Left ventricle myocardium inferior (tissue), 1 donor: Measurements from ENCODE around the gene LYPLA2. TPM values are rescaled to one million over a fixed set of nuclear protein-coding genes. Genes with fewer than 3 reads are reported as not detected.

Experiments used
- DNase-seq: peaks from one replicate; pipeline ENCODE4 v3.0.0-alpha.2; 2020
- H3K27ac ChIP-seq: fragments of 200-600 bp; replicated peaks from 2 replicates; pipeline ENCODE4 v1.8.0; 2021
- H3K27me3 ChIP-seq: fragments of 200-600 bp; 2 replicates; pipeline ENCODE4 v1.8.0; 2021; ENCODE audit warnings: low read depth
- H3K36me3 ChIP-seq: fragments of 200-600 bp; 2 replicates; pipeline ENCODE4 v1.8.0; 2021
- H3K4me1 ChIP-seq: fragments of 200-600 bp; 2 replicates; pipeline ENCODE4 v1.8.0; 2021
- H3K4me3 ChIP-seq: fragments of 200-600 bp; 2 replicates; pipeline ENCODE4 v1.8.0; 2021; ENCODE audit warnings: mild to moderate bottlenecking, moderate library complexity
- H3K9me3 ChIP-seq: fragments of 200-600 bp; replicated peaks from 2 replicates; pipeline ENCODE4 v1.8.0; 2021
- intact Hi-C: fragments of 100-400 bp; cut with micrococcal nuclease; formaldehyde crosslinking; loops from one replicate; pipeline ENCODE4 v1.11.0; 2022
- total RNA-seq: library from RNA; stranded (reverse); fragmentation: NEBNext Ultra II Directional; extraction: Animal tissue kit (Norgen Biotek cat#: 25700); gene quantifications from one replicate; pipeline ENCODE4 v1.2.1, GENCODE V29; 2021
- TF ChIP-seq, protein P1 (sequence below): fragments of 200-600 bp; IDR thresholded peaks from 2 replicates; pipeline ENCODE4 v1.8.0; 2021; ENCODE audit warnings: antibody characterized with exemption, mild to moderate bottlenecking, borderline replicate concordance
- donor health status: DM: no; HTN: yes; CAD: no; lungs with severe emphysema.

The LYPLA2 gene
- total RNA-seq, 1 donor from 2014 or later, result 26.2 TPM

DNA sequence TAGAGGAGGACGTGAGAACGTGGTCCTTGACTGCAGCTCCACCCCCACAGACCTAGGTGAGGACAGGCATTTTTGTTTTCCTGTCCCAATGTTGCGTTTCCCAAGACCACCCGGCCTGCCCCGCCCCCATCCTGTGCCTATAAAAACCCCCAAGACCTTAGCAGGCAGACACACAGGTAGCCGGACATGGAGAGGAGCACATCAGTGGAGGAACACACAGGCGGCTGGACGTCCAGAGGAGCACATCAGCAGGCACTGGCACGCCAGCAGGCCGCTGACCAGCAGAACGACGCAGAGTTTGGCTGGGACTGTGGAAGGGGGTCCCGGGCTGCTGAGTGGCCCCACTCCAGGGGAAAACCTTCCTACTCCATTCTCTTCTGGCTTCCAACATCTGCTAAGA lies 47.0 kb downstream of the LYPLA2 start:
- peak overlapping the region; percentile 59 for H3K4me3 ChIP-seq
- DNase-seq, result no peak
- no peak overlapping the region for H3K27ac ChIP-seq

DNA sequence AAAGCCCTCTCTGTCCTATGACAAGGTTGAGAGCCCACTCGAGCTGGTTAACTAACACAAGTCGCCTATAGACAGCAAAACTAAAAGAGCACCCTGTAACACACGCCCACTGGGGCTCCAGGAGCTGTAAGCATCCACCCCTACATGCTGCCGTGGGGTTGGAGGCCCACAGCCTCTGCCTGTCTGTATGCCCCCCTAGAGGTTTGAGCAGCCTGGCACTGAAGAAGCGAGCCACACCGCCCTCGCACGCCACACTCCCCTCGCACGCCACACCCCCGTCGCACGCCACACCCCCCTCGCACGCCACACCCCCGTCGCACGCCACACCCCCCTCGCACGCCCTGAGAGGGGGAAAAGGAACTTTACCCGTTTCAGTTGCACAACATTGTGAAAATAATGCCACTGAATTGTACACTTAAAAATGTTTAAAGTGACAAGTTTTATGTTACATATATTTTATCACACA lies 47.5 kb downstream of the LYPLA2 start:
- Histone ChIP-seq H3K27ac (no peak overlapping the region), H3K36me3 (no peaks in the 10 kb centered on the region), H3K4me1 (peaks cover 7% of the 10 kb centered on the region), H3K9me3 (no peaks in the 10 kb centered on the region), H3K27me3 (peaks cover 5% of the 10 kb centered on the region), H3K4me3 (peak overlapping the region; percentile 59)
- peak; percentile 70 for DNase-seq
- TF ChIP-seq, protein P1, sequence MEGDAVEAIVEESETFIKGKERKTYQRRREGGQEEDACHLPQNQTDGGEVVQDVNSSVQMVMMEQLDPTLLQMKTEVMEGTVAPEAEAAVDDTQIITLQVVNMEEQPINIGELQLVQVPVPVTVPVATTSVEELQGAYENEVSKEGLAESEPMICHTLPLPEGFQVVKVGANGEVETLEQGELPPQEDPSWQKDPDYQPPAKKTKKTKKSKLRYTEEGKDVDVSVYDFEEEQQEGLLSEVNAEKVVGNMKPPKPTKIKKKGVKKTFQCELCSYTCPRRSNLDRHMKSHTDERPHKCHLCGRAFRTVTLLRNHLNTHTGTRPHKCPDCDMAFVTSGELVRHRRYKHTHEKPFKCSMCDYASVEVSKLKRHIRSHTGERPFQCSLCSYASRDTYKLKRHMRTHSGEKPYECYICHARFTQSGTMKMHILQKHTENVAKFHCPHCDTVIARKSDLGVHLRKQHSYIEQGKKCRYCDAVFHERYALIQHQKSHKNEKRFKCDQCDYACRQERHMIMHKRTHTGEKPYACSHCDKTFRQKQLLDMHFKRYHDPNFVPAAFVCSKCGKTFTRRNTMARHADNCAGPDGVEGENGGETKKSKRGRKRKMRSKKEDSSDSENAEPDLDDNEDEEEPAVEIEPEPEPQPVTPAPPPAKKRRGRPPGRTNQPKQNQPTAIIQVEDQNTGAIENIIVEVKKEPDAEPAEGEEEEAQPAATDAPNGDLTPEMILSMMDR, result no peak
- intact Hi-C loops, result no loop called here

More for the DNA sequence above, 47.0 kb downstream of the LYPLA2 start:
- Histone ChIP-seq H3K27me3 (peaks cover 5% of the 10 kb centered on the region), H3K4me1 (peaks cover 7% of the 10 kb centered on the region), H3K9me3 (no peaks in the 10 kb centered on the region), H3K36me3 (no peaks in the 10 kb centered on the region)
- intact Hi-C loops, result no loop called here
- TF ChIP-seq, protein P1, result no peak

DNA sequence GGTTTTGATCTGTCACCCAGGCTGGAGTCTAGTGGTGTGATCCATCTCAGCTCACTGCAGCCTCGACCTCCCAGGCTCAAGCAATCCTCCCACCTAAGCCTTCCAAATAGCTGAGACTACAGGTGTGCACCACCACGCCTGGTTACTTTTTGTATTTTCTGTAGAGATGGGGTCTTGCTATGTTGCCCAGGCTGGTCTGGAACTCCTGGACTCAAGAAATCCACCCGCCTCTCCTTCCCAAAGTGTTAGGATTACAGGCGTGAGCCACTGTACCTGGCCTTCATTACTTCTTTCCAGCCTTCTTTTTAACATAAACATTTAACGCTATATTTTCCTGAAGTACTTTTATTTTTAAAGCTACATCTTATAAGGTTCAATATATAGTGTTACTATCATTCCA lies 52.7 kb downstream of the LYPLA2 start:
- no peak for DNase-seq
- Histone ChIP-seq H3K27ac (no peak overlapping the region), H3K36me3 (peaks cover 41% of the 10 kb centered on the region), H3K27me3 (no peaks in the 10 kb centered on the region), H3K4me1 (peaks cover 11% of the 10 kb centered on the region), H3K4me3 (no peak overlapping the region), H3K9me3 (peaks cover 7% of the 10 kb centered on the region)
- TF ChIP-seq, protein P1, result no peak
- intact Hi-C loops, result no loop called here

Other genes starting within 250 kb of the LYPLA2 start
- 75.2 TPM for gene ID3, start 231.6 kb upstream of the LYPLA2 start, total RNA-seq
- gene RPL11, start 99.3 kb upstream of the LYPLA2 start, total RNA-seq, result 684 TPM
- gene ELOA, start 47.7 kb upstream of the LYPLA2 start, total RNA-seq, result 29.1 TPM
- 40.3 TPM for gene PITHD1, start 12.7 kb upstream of the LYPLA2 start, total RNA-seq
- gene GALE, start 9.6 kb downstream of the LYPLA2 start, total RNA-seq, result 6.3 TPM
- gene HMGCL, start 34.3 kb downstream of the LYPLA2 start, total RNA-seq, result 31.9 TPM
- 11.4 TPM for gene FUCA1, start 77.1 kb downstream of the LYPLA2 start, total RNA-seq
- gene CNR2, start 122.2 kb downstream of the LYPLA2 start, total RNA-seq, result not detected
- 92.3 TPM for gene PNRC2, start 168.7 kb downstream of the LYPLA2 start, total RNA-seq
- 56.5 TPM for gene SRSF10, start 189.2 kb downstream of the LYPLA2 start, total RNA-seq